ENCODE results near the gene EIF5A. TPM values are rescaled to one million over a fixed set of nuclear protein-coding genes. Genes with fewer than 3 reads are reported as not detected.
"Not testable (repeated sequence)": the region's sequence is repeated elsewhere in the genome, so short reads cannot be mapped to it uniquely, and the experiment has no call there.

Gene EIF5A
- total RNA-seq, 1 donor from 2014 or later, result 433 TPM

- peak; percentile 92 for DNase-seq (ENCODE audit: extremely low read depth, low read depth, low spot score)
Observed at GRCh38 chr17:7329374-7329996, 22.1 kb downstream of the EIF5A start.

- peak; percentile 60 for DNase-seq (ENCODE audit: extremely low read depth, low read depth, low spot score)
Observed at GRCh38 chr17:7329997-7330637, 22.7 kb downstream of the EIF5A start.

- DNase-seq (ENCODE audit: extremely low read depth, low read depth, low spot score), result no peak
Observed at GRCh38 chr17:7330638-7331015, 23.2 kb downstream of the EIF5A start.

- DNase-seq (ENCODE audit: extremely low read depth, low read depth, low spot score), result no peak
Observed at GRCh38 chr17:7332111-7332510, 24.7 kb downstream of the EIF5A start.

GRCh38 chr17:7332600-7333069, 25.2 kb downstream of the EIF5A start:
- DNase-seq (ENCODE audit: extremely low read depth, low read depth, low spot score), result not testable (repeated sequence)

GRCh38 chr17:7334938-7335538, 27.6 kb downstream of the EIF5A start:
- DNase-seq (ENCODE audit: extremely low read depth, low read depth, low spot score), result no peak

- DNase-seq (ENCODE audit: extremely low read depth, low read depth, low spot score), result not testable (repeated sequence)
Observed at GRCh38 chr17:7335765-7336164, 28.3 kb downstream of the EIF5A start.

GRCh38 chr17:7336240-7337175, 29.1 kb downstream of the EIF5A start, which contains the start of gene ACAP1:
TSS of gene ACAP1 (plus strand) at chr17:7336529. CDS start at chr17:7336735, 206 bp downstream.
- no peak for DNase-seq (ENCODE audit: extremely low read depth, low read depth, low spot score)

- DNase-seq (ENCODE audit: extremely low read depth, low read depth, low spot score), result not testable (repeated sequence)
Observed at GRCh38 chr17:7337600-7337999, 30.2 kb downstream of the EIF5A start.

GRCh38 chr17:7340179-7340578, 32.8 kb downstream of the EIF5A start:
- no peak for DNase-seq (ENCODE audit: extremely low read depth, low read depth, low spot score)

- no peak for DNase-seq (ENCODE audit: extremely low read depth, low read depth, low spot score)
Observed at GRCh38 chr17:7341842-7342241, 34.4 kb downstream of the EIF5A start.

- DNase-seq (ENCODE audit: extremely low read depth, low read depth, low spot score), result no peak
Observed at GRCh38 chr17:7343250-7343649, 35.8 kb downstream of the EIF5A start.

- no peak for DNase-seq (ENCODE audit: extremely low read depth, low read depth, low spot score)
Observed at GRCh38 chr17:7346761-7347614, 39.6 kb downstream of the EIF5A start.

- DNase-seq (ENCODE audit: extremely low read depth, low read depth, low spot score), result no peak
Observed at GRCh38 chr17:7347630-7348477, 40.4 kb downstream of the EIF5A start.

- no peak for DNase-seq (ENCODE audit: extremely low read depth, low read depth, low spot score)
Observed at GRCh38 chr17:7348478-7349242, 41.2 kb downstream of the EIF5A start.

- no peak for DNase-seq (ENCODE audit: extremely low read depth, low read depth, low spot score)
Observed at GRCh38 chr17:7351665-7352502, 44.5 kb downstream of the EIF5A start, which contains the start of gene KCTD11. TSS of gene KCTD11 (plus strand) at chr17:7352162.

- no peak for DNase-seq (ENCODE audit: extremely low read depth, low read depth, low spot score)
Observed at GRCh38 chr17:7352503-7352889, 45.1 kb downstream of the EIF5A start.
